Peyer's patch (tissue), 4 donors: ENCODE results near the gene SPATA16.

Experiments used
- POLR2A ChIP-seq, 2 donors: fragments of 450-650 bp; IDR thresholded peaks; one replicate each; pipeline ENCODE4 v1.5.1; 2017; ENCODE audit warnings: antibody characterized with exemption in 2 of 2, mild to moderate bottlenecking in 2 of 2, moderate library complexity in 2 of 2
- TF ChIP-seq, protein P1 (sequence below), 6 experiments: fragments of 450-650 bp in 4 of 6; fragments of 200-600 bp in 2 of 6; sonication (generic) in 1 of 6; IDR thresholded peaks; one replicate each; pipeline ENCODE4 v1.5.1; 2017 to 2019; ENCODE audit warnings: antibody characterized with exemption in 6 of 6, mild to moderate bottlenecking in 3 of 6, moderate library complexity in 1 of 6

DNA sequence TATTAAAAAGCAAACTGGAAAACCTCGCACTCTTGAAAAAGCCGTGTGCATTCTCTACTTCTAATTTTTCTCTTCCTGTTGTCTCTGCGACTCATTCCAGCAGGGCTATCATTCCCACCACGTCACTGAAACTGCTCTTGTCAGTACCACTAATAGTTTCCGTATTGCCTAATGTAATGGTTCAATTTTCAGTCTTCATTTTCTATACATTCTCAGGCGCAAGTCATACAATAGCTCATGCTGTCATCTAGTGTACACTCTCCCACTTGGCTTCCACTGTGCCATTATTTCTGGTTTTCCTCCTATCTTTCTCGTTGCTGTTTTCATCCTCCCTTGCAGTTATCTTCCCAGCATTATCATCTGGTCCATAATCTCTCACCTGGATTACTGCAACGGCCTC lies 160.2 kb downstream of the SPATA16 start:
- TF ChIP-seq POLR2A (IDR thresholded peaks at IDR 0.05) = no peak
- TF ChIP-seq, protein P1, sequence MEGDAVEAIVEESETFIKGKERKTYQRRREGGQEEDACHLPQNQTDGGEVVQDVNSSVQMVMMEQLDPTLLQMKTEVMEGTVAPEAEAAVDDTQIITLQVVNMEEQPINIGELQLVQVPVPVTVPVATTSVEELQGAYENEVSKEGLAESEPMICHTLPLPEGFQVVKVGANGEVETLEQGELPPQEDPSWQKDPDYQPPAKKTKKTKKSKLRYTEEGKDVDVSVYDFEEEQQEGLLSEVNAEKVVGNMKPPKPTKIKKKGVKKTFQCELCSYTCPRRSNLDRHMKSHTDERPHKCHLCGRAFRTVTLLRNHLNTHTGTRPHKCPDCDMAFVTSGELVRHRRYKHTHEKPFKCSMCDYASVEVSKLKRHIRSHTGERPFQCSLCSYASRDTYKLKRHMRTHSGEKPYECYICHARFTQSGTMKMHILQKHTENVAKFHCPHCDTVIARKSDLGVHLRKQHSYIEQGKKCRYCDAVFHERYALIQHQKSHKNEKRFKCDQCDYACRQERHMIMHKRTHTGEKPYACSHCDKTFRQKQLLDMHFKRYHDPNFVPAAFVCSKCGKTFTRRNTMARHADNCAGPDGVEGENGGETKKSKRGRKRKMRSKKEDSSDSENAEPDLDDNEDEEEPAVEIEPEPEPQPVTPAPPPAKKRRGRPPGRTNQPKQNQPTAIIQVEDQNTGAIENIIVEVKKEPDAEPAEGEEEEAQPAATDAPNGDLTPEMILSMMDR (IDR thresholded peaks at IDR 0.05) = no peak
